Adrenal gland (tissue), 5 donors: ENCODE results near the gene MIEF1.

Experiments used
- CTCF ChIP-seq, 6 experiments: fragments of 450-650 bp in 4 of 6; fragments of 200-600 bp in 2 of 6; sonication (generic) in 1 of 6; IDR thresholded peaks; 1 replicate in 5 of 6; 2 replicates in 1 of 6; pipeline versions ENCODE4 v1.5.1 to v1.8.0; 2016 to 2021; ENCODE audit warnings: antibody characterized with exemption in 6 of 6, mild to moderate bottlenecking in 2 of 6, moderate library complexity in 1 of 6
- POLR2A ChIP-seq, 2 donors: fragments of 450-650 bp; IDR thresholded peaks; one replicate each; pipeline ENCODE4 v1.6.1; 2017; ENCODE audit warnings: antibody characterized with exemption in 2 of 2, mild to moderate bottlenecking in 2 of 2, moderate library complexity in 1 of 2
- donor health status: DM: no; HTN: no; CAD: no.

- TF ChIP-seq CTCF (IDR thresholded peaks at IDR 0.05) (no peak), POLR2A (IDR thresholded peaks at IDR 0.05) (no peak)
Measured at GRCh38 chr22:39536711-39537110, 34.6 kb downstream of the MIEF1 start.
